HG02852 (cell line): Measurements from ENCODE around the gene MCCC2.
"Not testable (repeated sequence)": the region's sequence is repeated elsewhere in the genome, so short reads cannot be mapped to it uniquely, and the experiment has no call there.

Experiments
- ATAC-seq: cut with Tn5 transposase; IDR thresholded peaks from one replicate; pipeline ENCODE4 v1.9.1; 2021; ENCODE audit warnings: mild to moderate bottlenecking, moderate library complexity; ENCODE audit not compliant: unreplicated experiment

Gene MCCC2

GRCh38 chr5:71658916-71659662 is 71.9 kb downstream of the MCCC2 start:
- no peak for ATAC-seq

- no peak for ATAC-seq
These were observed 75.2 kb downstream of the MCCC2 start for GRCh38 chr5:71662381-71662780.

GRCh38 chr5:71663191-71663969 is 76.2 kb downstream of the MCCC2 start:
- no peak for ATAC-seq

GRCh38 chr5:71664615-71665014 is 77.5 kb downstream of the MCCC2 start:
- not testable (repeated sequence) for ATAC-seq

- no peak for ATAC-seq
These were observed 79.2 kb downstream of the MCCC2 start for GRCh38 chr5:71666321-71666720.

GRCh38 chr5:71677977-71678376 is 90.8 kb downstream of the MCCC2 start:
- ATAC-seq = no peak

- no peak for ATAC-seq
These were observed 92.6 kb downstream of the MCCC2 start for GRCh38 chr5:71679714-71680113.

- no peak for ATAC-seq
These were observed 93.4 kb downstream of the MCCC2 start for GRCh38 chr5:71680510-71680909.

- no peak for ATAC-seq
These were observed 94.2 kb downstream of the MCCC2 start for GRCh38 chr5:71681296-71681695.

- ATAC-seq = no peak
These were observed 97.2 kb downstream of the MCCC2 start for GRCh38 chr5:71684309-71684708.

- no peak for ATAC-seq
These were observed 106.8 kb downstream of the MCCC2 start for GRCh38 chr5:71693828-71694427.

GRCh38 chr5:71695071-71695470 is 107.9 kb downstream of the MCCC2 start:
- no peak for ATAC-seq

GRCh38 chr5:71695595-71695994 is 108.5 kb downstream of the MCCC2 start:
- ATAC-seq = no peak

GRCh38 chr5:71697967-71698366 is 110.8 kb downstream of the MCCC2 start:
- ATAC-seq = no peak

- ATAC-seq = no peak
These were observed 112.1 kb downstream of the MCCC2 start for GRCh38 chr5:71699233-71699632.

GRCh38 chr5:71699751-71700150 is 112.6 kb downstream of the MCCC2 start:
- no peak for ATAC-seq

GRCh38 chr5:71700803-71701202 is 113.7 kb downstream of the MCCC2 start:
- no peak for ATAC-seq

GRCh38 chr5:71701407-71701806 is 114.3 kb downstream of the MCCC2 start:
- no peak for ATAC-seq

GRCh38 chr5:71703941-71704340 is 116.8 kb downstream of the MCCC2 start:
- no peak for ATAC-seq

GRCh38 chr5:71705421-71705820 is 118.3 kb downstream of the MCCC2 start:
- no peak for ATAC-seq

- no peak for ATAC-seq
These were observed 119.8 kb downstream of the MCCC2 start for GRCh38 chr5:71706906-71707305.
